Astrocyte (in vitro differentiated cells and primary cell): Measurements from ENCODE around the gene RFPL4AL1.
"Not testable (repeated sequence)": the region's sequence is repeated elsewhere in the genome, so short reads cannot be mapped to it uniquely, and the experiment has no call there.

Source experiments
- CTCF ChIP-seq: IDR thresholded peaks from 2 replicates; pipeline ENCODE4 v1.5.1; 2011; ENCODE audit warnings: low read depth, mild to moderate bottlenecking, inconsistent platforms, low read length, moderate library complexity; ENCODE audit not compliant: insufficient read depth
- EZH2 ChIP-seq: IDR thresholded peaks from 2 replicates; pipeline ENCODE4 v1.6.1; 2012; ENCODE audit warnings: mild to moderate bottlenecking, low read length, inconsistent platforms; ENCODE audit not compliant: insufficient read depth

- TF ChIP-seq CTCF, EZH2: not testable (repeated sequence)
These were observed 12.1 kb upstream of the RFPL4AL1 start for GRCh38 chr19:55756808-55757207.
